Nucleus accumbens (tissue), 56 donors: ENCODE results near the gene KRT78.

ENCODE experiments used
- DNase-seq, 56 donors: peaks; one replicate each; lab custom pipeline; 2025; lab: John Stamatoyannopoulos, UW

Gene KRT78

DNA sequence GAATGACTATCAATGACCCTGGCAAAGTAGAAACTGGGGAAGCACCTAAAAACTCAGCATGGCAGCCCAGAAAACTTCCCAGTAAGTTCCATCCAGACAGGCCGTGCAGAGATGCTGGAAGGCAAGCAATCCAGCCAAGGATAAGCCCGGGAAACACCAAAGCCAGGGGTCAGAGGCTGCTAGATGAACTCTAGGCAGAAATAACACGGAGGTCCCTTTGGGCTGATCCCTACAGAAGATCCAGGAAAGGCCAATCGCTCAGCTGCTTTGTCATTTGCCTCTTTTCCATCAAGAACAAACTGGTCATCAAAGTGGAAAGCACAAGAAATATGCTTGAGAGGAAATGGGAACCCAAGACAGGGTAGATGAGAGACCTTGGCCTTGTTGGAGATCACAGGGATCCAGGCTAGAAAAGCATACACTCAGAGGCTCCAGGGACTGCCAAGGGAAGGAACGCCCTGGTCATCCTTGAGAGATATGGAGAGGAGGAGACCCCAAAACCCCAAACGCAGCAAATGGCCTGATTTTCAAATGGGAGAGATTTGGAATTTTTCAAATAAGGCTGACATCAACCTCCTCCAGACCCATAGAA is 21.2 kb downstream of the KRT78 start:
- no peak for DNase-seq

DNA sequence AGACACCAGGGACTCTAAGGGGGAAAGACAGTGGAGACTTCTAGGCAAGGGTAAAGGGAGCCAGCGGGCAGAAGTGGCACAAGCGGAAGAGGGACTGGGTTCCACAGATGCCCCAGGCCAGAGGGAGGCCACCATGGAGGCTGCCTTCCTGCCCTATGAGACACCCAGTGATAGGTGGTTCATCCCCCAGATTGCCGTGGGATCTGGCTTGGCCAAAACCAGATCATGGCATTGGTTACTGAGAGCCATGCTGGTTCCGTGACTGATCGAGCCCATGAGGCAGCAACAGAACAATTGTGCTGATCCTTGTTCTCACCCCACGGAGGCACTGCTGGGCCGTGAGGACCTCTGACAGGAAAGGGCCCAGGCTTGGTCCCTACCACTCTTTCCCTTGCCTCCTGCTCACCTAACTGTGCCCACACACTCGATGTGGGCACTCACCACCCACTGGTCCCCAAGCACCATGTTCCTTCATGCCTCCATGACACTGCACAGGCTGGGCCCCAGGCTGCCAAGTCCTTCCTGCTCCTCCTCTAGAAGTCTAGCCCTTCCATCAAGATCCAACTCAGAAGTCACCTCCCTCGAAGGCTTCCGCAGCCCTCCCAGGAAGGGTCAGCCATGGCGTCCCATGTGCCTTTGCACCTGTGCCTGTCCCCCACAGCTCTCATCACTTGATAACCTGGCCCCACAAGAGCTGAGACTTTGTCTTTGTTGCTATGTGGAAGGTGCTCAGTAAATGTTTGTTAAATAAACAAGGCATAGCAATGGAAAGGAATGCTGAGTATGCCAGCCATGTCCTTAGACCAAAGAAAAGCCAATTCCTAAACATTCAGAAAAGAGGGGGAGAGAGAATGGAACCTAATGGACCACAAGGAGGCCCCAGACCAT is 21.9 kb downstream of the KRT78 start:
- DNase-seq, result no peak

DNA sequence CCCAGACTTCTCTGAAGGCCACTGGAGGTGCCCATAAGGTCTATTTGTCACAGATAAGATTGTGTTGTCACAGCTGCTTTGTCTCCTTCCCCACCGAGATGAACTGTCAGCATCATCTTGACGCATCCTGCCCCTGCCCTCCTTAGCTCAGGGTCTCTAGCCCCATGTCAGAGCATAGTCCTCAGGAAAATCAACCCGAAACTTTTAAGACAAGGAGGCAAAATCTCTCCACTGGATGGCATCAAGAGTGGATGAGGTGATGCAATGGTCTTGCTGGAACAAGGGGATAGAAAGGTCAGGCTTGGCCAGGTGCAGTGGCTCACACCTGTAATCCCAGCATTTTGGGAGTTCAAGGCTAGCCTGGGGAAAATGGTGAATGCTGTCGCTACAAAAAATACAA is 22.8 kb downstream of the KRT78 start:
- no peak for DNase-seq

DNA sequence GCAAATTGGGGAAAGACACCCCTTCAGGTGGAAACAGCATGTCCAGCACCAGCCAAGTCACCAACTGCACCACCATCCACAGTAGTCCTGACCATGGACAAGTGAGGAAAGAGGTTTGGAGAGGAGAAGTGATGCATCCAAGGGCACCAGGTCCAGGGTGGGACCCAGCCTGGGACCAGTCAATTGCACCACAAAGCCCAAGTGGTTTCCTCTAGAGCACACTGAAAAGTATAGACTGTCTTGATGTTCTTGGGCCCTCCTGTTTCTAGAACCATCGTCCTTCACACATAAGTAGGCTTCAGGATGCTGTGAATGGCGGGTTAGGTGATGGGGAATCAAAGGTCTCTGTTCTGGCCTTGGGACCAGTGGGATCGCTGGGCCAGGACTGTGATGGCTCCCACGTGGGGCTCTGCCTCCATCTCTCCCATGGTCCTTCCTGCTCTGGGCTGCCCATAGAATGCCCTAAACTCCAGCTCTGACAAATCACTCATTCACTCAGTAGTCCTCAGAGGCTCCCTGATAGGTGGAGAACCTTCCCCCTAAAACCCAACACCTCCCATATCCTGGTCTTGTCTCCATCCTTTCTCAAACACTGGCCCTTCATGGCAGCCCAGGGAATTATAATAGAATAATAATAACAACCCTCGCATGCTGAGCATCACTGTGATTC is 23.9 kb downstream of the KRT78 start:
- no peak for DNase-seq

DNA sequence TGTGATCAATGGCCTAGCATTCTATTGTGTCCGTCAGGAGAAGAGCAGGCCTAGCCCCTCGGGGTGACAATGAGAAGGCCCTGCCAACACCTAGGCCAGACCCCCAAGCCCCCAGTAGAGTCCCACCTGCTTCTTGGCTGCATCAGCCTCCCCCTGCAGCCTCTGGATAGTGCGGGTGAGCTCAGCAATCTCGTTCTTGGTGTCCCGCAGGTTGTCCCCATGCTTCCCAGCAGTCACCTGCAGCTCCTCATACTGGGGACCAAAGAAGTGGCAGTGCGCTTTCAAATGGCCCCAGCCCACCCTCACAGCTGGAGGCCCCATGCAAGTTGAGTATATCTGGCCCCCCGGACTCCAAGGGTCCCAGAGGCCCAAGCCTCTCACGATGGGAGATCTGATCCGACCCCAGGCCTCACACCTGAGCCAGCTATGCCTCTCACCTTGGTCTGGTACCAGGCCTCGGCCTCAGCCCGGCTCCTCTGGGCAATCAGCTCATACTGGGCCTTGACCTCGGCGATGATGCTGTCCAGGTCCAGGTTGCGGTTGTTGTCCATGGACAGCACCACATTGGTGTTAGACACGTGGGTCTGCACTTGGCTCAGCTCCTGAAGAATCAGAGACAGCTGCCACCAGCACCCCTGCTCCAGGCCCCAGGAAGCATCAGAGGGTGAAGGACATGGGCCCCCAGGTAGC is 24.9 kb downstream of the KRT78 start:
- no peak for DNase-seq

DNA sequence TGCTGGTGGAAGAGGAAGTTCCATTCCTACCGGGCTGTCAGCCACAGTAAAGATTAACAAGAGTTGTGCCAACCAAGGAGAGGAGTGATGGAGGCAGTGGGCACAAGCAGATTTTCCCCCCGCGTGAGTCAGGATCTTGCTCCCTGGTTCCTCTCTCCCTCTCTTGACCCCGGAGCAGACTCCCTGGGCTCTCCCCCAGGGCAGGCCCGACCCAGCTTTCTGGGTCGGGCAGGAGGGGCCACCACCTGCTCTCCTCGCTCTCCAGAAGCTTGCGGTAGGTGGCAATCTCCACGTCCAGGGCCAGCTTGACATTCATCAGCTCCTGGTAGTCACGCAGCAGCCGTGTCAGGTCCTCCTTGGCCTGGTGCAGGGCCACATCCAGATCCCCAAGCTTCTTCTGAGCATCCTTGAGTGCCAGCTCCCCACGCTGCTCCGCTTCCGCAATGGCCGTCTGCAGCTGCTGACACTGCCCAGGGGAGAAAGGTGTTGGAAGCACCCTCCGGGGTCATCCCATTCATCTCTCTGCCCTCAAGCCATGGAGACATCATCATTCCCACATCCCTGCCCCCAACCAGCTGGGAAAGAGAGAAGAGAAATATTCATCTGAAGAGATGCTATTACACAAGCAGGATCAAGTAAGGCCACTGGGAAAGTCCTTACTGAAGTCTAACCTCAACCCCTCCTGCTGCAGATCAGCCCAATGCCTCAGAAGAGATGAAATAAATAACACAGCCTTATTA is 25.9 kb downstream of the KRT78 start:
- no peak for DNase-seq

DNA sequence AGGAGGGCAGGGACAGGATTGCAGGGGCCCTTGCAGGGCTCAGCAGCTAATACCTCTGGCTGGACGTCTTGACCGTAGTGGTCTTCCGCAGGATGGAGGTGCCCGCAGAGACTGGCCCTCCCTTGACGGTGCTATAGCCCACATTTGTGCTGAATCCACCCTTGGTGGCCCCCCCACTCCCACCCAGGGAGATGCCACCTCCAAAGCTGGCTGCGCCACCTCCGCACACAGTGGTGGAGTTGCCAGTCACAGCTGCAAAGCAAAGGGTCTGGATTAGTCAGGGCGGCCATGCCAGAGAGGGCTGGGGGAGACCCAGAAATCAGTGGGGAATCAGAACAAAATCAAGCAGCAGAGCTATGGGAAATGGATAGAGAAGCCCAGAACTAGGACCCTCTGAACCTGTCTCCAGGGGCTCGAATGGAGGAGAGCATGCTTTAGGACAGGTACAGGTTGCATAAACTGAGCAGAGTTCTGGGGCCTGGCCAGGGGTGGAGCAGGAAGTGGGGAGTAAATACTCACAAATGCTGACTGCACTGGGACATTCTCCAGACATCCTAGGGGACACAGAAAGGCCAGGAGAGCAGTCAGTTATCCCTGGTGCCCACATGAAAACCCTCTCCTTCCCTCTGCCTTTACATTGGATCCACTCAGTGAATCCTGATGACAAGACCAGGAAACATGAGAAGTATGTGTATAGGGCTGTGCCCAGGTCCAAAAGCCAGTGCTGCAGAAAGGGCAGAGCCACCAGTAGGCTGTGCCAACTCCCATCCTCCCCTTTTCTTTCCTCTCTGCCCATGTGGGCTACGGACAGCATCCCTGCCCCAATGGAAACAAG is 26.8 kb downstream of the KRT78 start:
- DNase-seq, result no peak

DNA sequence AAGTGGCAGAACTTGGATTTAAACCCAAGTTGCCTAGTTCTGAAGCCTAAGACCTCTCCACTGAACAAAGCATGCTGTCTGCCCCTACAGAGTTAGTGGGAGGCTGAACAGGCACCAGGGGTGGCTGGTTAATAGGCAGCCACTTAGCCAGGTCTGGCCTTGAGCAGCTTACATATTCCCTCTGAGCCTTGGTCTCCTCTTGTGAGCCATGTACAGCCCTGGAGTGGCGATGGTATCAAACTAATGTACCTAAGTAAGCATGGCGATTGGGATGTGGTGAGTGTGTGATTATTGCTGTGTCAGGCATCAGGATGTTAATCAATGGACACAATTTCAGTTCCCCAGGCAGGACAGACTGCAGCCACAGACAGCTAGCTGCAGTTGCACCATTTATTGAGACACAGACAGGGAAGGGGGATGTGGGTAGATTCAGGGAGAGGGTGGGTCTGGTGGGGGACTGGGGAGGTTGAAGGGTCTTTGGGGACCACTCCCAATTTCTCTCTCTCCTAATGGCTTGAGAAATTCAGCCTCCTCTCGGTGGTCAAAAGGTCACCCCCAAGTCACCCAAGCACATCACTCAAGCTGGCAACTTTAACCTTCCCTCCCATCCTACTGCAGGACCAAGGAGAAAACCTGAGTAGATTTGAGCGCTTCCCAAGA is 27.6 kb downstream of the KRT78 start:
- DNase-seq, result no peak

DNA sequence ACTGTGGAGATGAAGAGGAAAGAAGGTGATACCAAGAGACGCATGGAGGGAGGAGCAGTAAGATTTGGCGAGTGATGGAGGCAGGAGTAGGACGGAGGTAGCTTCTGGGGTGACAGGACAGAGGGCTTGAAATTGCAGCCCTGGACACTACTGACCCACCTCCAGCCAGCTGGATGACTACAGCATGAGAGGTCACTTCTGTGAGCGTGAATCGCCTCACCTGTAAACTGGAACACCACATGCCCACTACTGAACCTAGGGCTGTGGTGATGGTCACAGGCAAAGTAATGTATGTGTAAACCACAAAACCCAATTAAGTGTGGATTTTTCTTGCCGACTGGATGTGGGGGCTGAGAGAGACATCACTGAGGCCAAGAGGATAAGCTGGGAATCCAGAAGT is 28.3 kb downstream of the KRT78 start:
- no peak for DNase-seq

DNA sequence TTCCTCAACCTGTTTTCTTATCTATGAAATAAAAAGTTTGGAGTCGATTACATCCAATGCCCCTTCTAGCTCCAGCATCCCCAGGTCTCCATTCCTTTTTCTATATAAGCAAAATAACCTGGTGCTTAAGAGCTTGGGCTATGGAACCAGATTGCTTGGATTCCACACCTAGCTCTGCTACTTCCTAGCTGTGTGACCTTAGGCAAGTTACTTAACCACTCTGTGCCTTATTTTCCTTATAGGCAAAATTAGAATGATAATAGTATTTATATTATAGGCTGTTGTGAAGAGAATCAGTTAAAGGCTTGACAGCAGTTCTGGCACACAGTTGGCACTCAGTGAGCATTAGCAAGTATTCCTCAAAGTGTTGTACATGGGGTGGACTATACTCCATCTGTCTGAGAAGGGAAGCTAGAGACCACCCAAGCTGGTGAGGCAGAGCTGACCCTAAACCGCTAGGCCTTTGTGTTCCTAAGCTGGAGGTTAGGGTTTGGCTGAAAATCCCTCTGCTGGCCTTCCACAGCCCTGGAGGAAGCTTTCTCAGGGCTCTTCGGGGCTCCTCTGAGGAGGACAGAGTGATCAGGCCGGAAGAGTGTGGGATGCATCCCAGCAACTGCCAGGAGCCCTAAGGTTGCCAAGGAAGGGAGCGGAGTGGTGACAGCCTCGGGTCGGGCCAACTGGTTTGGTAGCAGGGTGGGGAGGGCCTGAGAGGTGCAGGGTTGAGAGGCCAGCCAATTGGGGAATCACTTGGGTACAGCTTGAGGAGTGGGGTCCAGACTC is 28.9 kb downstream of the KRT78 start:
- no peak for DNase-seq

DNA sequence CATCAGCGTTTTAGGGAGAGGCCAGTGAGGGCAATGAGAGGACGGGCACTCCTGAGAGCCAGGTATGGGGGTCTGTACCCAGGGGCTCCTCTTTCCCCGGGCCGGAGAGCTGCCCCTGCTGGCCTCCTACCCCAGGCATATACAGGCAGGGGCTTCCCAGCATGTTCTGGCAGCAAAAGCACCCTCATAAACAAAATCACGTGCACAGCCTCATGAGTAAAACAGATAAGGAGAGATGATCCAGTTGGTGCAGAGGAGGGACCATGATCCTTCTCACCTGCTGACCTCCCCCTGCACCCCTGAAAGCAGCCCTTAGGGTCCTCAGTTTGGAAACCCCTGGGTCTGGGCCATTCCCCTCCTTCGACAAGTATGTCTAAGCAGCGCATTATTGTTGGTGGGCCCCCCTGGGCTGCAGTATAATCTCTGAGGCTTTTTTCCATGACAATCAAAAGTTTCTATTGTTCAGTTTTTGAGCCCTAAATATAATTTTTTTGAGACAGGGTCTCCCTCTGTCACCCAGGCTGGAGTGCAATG is 29.8 kb downstream of the KRT78 start:
- no peak for DNase-seq

DNA sequence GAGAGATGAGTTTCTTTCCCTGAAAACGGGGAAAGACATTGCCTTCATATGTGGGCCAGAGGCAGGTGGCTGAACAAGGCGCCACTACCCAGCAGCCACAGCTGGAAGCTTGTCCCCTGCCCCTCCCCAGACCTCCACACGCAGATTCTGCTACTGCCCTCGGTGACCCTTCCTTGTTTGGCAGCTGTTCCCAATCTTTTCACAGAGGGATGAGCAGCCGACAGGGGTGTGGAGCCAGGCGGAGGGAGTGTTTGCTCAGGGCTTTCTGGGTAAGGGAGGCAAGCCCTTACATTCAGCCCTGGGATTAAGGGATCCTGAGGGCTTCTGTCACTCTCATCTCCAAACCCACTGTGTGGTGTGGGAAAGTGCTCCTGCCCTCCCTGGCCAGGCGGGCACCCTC is 30.4 kb downstream of the KRT78 start:
- DNase-seq, result no peak

DNA sequence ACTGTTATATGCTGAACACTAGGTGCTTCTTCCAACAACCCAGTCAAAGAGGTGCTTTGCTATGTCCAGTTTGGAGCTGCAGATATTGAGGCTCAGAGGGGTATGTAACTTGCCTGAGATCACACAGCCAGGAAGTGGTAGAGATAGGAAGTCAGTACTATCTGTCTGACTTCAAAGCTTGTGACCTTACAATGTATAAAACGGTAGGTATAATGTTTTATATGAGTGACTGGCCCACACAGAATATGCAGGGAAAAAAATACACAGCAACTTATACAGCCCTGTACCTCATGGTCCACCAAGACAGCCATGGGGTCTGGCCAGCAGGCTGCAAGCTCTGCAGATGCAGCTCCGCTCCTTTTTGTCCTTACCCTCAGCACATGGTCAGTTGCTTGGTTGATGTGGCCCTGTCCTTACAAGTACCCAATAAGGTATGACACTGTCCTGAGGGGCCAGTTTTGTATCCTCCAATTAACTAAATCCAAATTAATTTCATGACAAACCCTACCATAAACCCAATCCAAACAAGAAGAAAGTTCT is 31.0 kb downstream of the KRT78 start:
- no peak for DNase-seq

DNA sequence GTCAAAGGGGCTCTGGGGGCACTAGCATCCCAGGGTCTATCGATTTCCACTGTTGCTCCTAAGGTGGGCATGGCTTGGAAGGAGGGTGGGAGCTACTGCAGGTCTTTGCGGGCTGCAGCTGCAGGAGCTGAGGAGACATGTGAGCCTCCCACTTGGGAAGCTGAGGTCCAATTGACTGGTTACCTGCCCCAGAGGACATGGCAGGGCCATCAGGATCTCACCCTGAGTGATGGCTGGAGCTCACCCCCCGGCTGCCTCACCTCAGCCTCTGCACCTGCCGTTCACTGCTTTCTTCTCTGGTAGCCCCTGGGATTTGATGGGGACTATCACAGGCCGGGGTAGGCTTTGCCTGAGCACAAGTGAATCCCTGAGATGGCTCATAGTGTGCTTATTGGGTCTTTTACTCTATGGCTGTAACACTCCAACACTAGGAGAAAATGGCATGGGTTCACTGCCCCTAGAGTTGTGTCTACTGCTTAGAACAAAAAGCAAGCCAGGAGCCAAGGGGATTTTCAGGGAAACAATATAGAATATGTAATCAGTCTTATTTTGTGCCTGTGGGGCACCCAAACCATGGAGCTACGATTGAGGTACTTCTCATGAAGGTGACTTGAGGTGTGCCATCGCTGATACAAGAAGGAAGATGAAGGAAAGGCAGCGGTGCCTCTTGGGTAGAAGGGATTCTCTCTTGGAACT is 31.6 kb downstream of the KRT78 start:
- DNase-seq, result no peak

DNA sequence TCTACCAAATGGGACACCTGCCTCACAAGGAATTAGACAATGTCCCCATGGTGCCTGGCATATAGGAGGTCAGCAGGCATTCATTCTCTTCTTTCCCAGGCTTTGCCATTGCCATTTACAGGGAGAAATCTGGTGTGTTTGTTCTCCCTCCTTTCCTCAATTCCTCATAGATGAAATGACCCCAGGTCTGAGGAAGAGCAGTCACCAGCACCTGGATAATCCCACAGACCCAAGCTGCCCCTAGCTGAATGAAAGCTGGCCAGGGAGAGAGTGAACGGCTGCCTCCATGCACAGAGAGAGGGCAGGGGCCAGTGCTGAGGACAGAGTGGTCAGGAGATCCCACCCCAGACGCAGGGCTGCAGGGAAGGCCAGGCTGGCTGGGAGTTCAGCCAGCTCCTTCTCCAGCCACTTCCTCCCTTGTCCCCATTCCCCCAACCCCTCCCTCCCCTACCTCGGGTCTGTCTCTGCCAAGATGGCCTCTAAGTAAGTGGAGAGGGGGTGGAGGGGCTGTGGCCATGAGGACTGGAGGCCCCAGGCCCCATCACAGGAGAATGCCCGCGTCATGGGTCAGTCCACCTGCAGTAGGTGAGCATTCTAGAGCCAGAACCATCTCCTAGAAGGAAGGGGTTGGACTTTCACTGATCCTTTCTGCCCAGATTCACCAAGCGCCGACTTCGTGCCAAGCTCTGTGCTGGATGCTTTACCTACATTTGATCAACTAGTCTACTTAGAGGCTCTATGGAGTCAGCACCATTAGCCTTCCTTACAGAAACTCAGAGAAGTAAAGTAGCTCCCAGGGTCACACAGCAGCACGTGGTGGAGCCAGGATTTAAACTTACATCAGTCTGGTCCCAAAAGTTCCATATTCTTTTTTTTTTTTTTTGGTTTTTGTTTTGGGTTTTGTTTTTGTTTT is 32.9 kb downstream of the KRT78 start:
- DNase-seq, result no peak

DNA sequence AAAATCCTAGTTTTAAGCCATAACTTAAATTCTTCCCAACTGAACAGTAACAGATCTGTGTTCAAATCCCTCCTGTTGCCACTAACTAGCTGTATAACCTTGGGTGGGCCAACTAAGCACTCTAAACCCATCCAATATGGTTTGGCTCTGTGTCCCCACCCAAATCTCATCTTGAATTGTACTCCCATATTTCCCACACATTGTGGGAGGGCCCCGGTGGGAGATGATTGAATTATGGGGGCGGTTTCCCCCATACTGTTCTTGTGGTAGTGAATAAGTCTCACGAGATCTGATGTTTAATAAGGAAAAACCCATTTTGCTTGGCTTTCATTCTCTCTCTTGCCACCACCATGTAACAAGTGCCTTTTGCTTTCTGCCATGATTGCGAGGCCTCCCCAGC is 33.6 kb downstream of the KRT78 start:
- no peak for DNase-seq
